HG03565 (cell line): ENCODE measurements around the gene SPART.

Source experiments
- ATAC-seq: cut with Tn5 transposase; IDR thresholded peaks from one replicate; pipeline ENCODE4 v1.9.1; 2021; ENCODE audit warnings: mild to moderate bottlenecking, moderate library complexity; ENCODE audit not compliant: unreplicated experiment

SPART gene

DNA sequence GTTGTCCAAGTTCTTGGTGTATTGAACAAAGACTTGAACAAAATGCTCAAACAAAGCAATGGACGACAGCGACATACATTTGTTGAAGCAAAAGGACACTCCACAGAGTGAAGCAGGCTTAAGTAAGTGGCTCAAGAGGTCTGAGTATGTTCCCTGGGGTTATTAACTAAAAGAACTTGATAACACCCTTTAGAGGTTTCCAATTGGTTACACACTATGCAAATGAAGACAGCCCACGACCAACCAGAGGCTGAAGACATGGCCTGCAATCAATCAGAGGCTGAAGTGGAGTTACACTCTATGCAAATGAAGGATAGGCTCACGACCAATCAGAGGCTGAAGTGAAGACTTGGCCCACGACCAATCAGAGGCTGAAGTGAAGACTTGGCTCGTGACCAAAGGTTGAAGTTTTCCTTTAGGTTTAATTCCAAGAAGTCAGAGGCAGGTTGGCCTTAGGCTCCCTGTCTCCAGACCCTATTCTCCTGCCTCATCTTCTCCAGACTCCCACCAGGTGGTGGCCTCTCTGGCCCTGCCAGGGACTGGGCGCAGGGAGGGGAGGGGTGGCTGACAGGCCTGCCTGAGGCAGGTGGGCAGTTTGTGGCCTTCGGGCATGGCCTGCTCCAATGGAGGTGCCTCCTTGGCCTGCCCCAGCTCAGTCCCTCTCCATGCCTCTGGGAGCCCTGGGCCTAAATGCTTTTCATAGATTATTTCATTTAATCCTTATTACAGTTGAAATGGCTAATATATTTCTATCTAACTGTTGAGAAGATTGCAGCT, 86.6 kb downstream of the SPART start:
- no peak for ATAC-seq

DNA sequence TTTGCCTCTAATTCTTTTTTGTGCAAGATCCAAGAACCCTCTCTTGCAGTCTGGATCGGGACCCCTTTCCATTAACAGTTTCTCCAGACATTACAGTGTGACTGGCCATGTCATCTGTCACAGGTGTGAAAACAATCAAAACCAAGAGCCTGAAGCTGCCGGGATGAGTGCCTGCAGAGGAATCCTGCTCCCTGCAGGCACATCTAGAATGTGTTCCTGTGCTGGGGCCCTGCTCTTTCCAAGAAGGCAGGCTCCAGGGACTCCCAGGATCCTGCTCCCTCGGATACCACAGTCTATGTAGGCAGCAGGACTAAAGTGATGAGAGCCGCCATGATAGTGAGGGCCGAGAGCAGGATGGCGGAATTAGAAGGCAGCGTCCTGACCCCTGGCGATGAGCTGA, 87.4 kb downstream of the SPART start:
- no peak for ATAC-seq
